Measurements from ENCODE around the gene TEX50. TPM values are rescaled to one million over a fixed set of nuclear protein-coding genes. Genes with fewer than 3 reads are reported as not detected.
"Not testable (repeated sequence)": the region's sequence is repeated elsewhere in the genome, so short reads cannot be mapped to it uniquely, and the experiment has no call there.

The TEX50 gene
- total RNA-seq, 1 donor from 2014 or later = not detected

GRCh38 chr1:173661271-173661670 is 26.1 kb downstream of the TEX50 start:
- no peak for TF ChIP-seq CTCF (IDR thresholded peaks at IDR 0.05; ENCODE audit: insufficient read depth, low read length, poor library complexity, severe bottlenecking)
- H3K36me3 ChIP-seq (ENCODE audit: control insufficient read depth, insufficient read depth, low read length) = no peaks in the 10 kb centered on the region
- H3K27me3 ChIP-seq (ENCODE audit: control insufficient read depth, insufficient read depth, low read length) = no peaks in the 10 kb centered on the region
- DNase-seq (ENCODE audit: low read depth) = no peak
- no peak overlapping the region for H3K4me3 ChIP-seq (ENCODE audit: low read depth, low read length)

GRCh38 chr1:173661763-173662162 is 26.6 kb downstream of the TEX50 start:
- DNase-seq (ENCODE audit: low read depth) = no peak
- TF ChIP-seq CTCF (IDR thresholded peaks at IDR 0.05; ENCODE audit: insufficient read depth, low read length, poor library complexity, severe bottlenecking) = no peak

GRCh38 chr1:173663159-173663558 is 28.0 kb downstream of the TEX50 start:
- TF ChIP-seq CTCF (IDR thresholded peaks at IDR 0.05; ENCODE audit: insufficient read depth, low read length, poor library complexity, severe bottlenecking) = no peak
- H3K4me3 ChIP-seq (ENCODE audit: low read depth, low read length) = no peak overlapping the region
- H3K36me3 ChIP-seq (ENCODE audit: control insufficient read depth, insufficient read depth, low read length) = no peaks in the 10 kb centered on the region
- no peaks in the 10 kb centered on the region for H3K27me3 ChIP-seq (ENCODE audit: control insufficient read depth, insufficient read depth, low read length)
- no peak for DNase-seq (ENCODE audit: low read depth)

More at GRCh38 chr1:173661763-173662162, 26.6 kb downstream of the TEX50 start:
- no peak overlapping the region for H3K4me3 ChIP-seq (ENCODE audit: low read depth, low read length)
- no peaks in the 10 kb centered on the region for H3K36me3 ChIP-seq (ENCODE audit: control insufficient read depth, insufficient read depth, low read length)
- no peaks in the 10 kb centered on the region for H3K27me3 ChIP-seq (ENCODE audit: control insufficient read depth, insufficient read depth, low read length)

- no peak for TF ChIP-seq CTCF (IDR thresholded peaks at IDR 0.05; ENCODE audit: insufficient read depth, low read length, poor library complexity, severe bottlenecking)
Observed at GRCh38 chr1:173666646-173667045, 31.5 kb downstream of the TEX50 start.

GRCh38 chr1:173669491-173669941 is 34.4 kb downstream of the TEX50 start, which contains the start of gene ANKRD45:
Gene ANKRD45 (minus strand): TSS chr1:173669851. CDS start chr1:173659418, 10,433 bp downstream.
- peak within 1 kb of the TSS; percentile 67 for H3K4me3 ChIP-seq (ENCODE audit: low read depth, low read length)
- TF ChIP-seq CTCF (IDR thresholded peaks at IDR 0.05; ENCODE audit: insufficient read depth, low read length, poor library complexity, severe bottlenecking) = peak; percentile 2
- H3K36me3 ChIP-seq (ENCODE audit: control insufficient read depth, insufficient read depth, low read length) = no peaks in the 10 kb centered on the region
- no peaks in the 10 kb centered on the region for H3K27me3 ChIP-seq (ENCODE audit: control insufficient read depth, insufficient read depth, low read length)
- no peak for DNase-seq (ENCODE audit: low read depth)

More at GRCh38 chr1:173666646-173667045, 31.5 kb downstream of the TEX50 start:
- Histone ChIP-seq H3K27me3 (ENCODE audit: control insufficient read depth, insufficient read depth, low read length) (no peaks in the 10 kb centered on the region), H3K4me3 (ENCODE audit: low read depth, low read length) (no peak overlapping the region), H3K36me3 (ENCODE audit: control insufficient read depth, insufficient read depth, low read length) (no peaks in the 10 kb centered on the region)
- no peak for DNase-seq (ENCODE audit: low read depth)

- H3K36me3 ChIP-seq (ENCODE audit: control insufficient read depth, insufficient read depth, low read length); H3K27me3 ChIP-seq (ENCODE audit: control insufficient read depth, insufficient read depth, low read length); H3K4me3 ChIP-seq (ENCODE audit: low read depth, low read length); DNase-seq (ENCODE audit: low read depth): not testable (repeated sequence)
Observed at GRCh38 chr1:173674496-173674895, 39.4 kb downstream of the TEX50 start.

- not testable (repeated sequence) for H3K36me3 ChIP-seq (ENCODE audit: control insufficient read depth, insufficient read depth, low read length); H3K4me3 ChIP-seq (ENCODE audit: low read depth, low read length); H3K27me3 ChIP-seq (ENCODE audit: control insufficient read depth, insufficient read depth, low read length); DNase-seq (ENCODE audit: low read depth)
Observed at GRCh38 chr1:173680152-173680551, 45.0 kb downstream of the TEX50 start.
